ENCODE data around the gene AGL. TPM values are rescaled to one million over a fixed set of nuclear protein-coding genes. Genes with fewer than 3 reads are reported as not detected.

Gene AGL
- total and polyA plus RNA-seq, 2 of the 4 experiments (the other 2 are of a cell fraction): 2.4 to 7.0 TPM

GRCh38 chr1:99814373-99814900, 35.7 kb upstream of the AGL start:
- Histone ChIP-seq H3K9me3 (ENCODE audit: control insufficient read depth, insufficient read depth, low read length) (no peaks in the 10 kb centered on the region), H4K5ac (ENCODE audit: low read depth, low read length) (no peak overlapping the region), H4K20me1 (ENCODE audit: insufficient read depth, low read length) (no peaks in the 10 kb centered on the region), H3K4me3 (ENCODE audit: insufficient read depth, low read depth, low read length) (no peak overlapping the region), H3K79me1 (ENCODE audit: low read depth in 1 of 2, low read length in 2 of 2) (no peaks in the 10 kb centered on the region), H4K8ac (ENCODE audit: low read depth in 2 of 2, low read length in 2 of 2) (no peak overlapping the region), H2AFZ (replicated peaks; ENCODE audit: low read length, poor library complexity) (no peak overlapping the region), H3K9me1 (ENCODE audit: insufficient read depth, low read length) (no peaks in the 10 kb centered on the region), H3K9ac (ENCODE audit: low read depth, low read length) (no peak overlapping the region), H3K18ac (ENCODE audit: low read depth, low read length) (no peak overlapping the region), H3K4me1 (ENCODE audit: control insufficient read depth, insufficient read depth, low read length) (no peaks in the 10 kb centered on the region), H2BK15ac (ENCODE audit: low read depth, low read length) (no peak overlapping the region), H2BK120ac (ENCODE audit: low read depth, low read length) (no peak overlapping the region), H3K4me2 (ENCODE audit: low read depth, low read length) (no peak overlapping the region), H2BK20ac (ENCODE audit: low read depth, low read length) (no peak overlapping the region), H3K4ac (ENCODE audit: low read depth, low read length) (no peak overlapping the region), H3K23ac (ENCODE audit: low read depth, low read length) (no peak overlapping the region), H3K36me3 (ENCODE audit: control insufficient read depth, insufficient read depth, low read length) (no peaks in the 10 kb centered on the region), H3K14ac (replicated peaks; ENCODE audit: low read depth, low read length) (no peak overlapping the region), H3K27me3 (ENCODE audit: control insufficient read depth, insufficient read depth, low read length) (peaks cover 12% of the 10 kb centered on the region), H3K27ac (ENCODE audit: insufficient read depth, low read length) (no peak overlapping the region), H2AK5ac (ENCODE audit: low read depth, low read length) (no peak overlapping the region), H4K91ac (ENCODE audit: insufficient read depth, low read depth, low read length) (no peak overlapping the region), H2AK9ac (replicated peaks; ENCODE audit: low read depth, low read length, poor library complexity) (no peak overlapping the region), H2BK5ac (ENCODE audit: low read depth, low read length, poor library complexity, severe bottlenecking) (no peak overlapping the region), H3K56ac (ENCODE audit: extremely low read depth, insufficient read depth, low read length) (no peak overlapping the region)
- dilution Hi-C loops (cut with HindIII; ENCODE audit: low sequenced_read_pairs, unreplicated experiment) (no loop called here), in situ Hi-C loops (cut with MboI; ENCODE audit: low sequenced_read_pairs) (loop anchor here (10.0 to 25.0 kb wide), 2 partner anchors 210 to 448 kb away; partner anchors contain the start of gene RTCA), intact Hi-C loops (cut with micrococcal nuclease) (no loop called here)
- POLR2A ChIA-PET (ENCODE audit: unreplicated experiment): no interaction called here
- ATAC-seq (ENCODE audit: low read depth) (no peak), DNase-seq (no peak)
- no TSS peak for BruUV-seq (replicated peaks)
- 52% methylated on average over 2 of the region's 3 CpGs; no CpG with 5 or more reads in 1 of the 2 experiments for WGBS, 2 experiments (ENCODE audit: extremely low coverage in 2 of 2, insufficient read length in 1 of 2)
- CTCF ChIA-PET: no interaction called here
- TF ChIP-seq MAFK (IDR thresholded peaks at IDR 0.05; ENCODE audit: low read depth, low read length) (no peak), BHLHE40 (IDR thresholded peaks at IDR 0.05; ENCODE audit: low read depth, low read length) (no peak), NFE2L2 (IDR thresholded peaks at IDR 0.05; ENCODE audit: low read depth, low read length) (no peak), CHD1 (IDR thresholded peaks at IDR 0.05; ENCODE audit: low read depth, low read length) (no peak), CEBPB (IDR thresholded peaks at IDR 0.05; ENCODE audit: low read depth, low read length) (no peak), USF2 (IDR thresholded peaks at IDR 0.05; ENCODE audit: low read depth, low read length) (no peak), RAD21 (IDR thresholded peaks at IDR 0.05; ENCODE audit: low read length) (no peak), RCOR1 (IDR thresholded peaks at IDR 0.05; ENCODE audit: insufficient replicate concordance, low read length) (no peak), MXI1 (IDR thresholded peaks at IDR 0.05; ENCODE audit: borderline replicate concordance, low read depth, low read length) (no peak), FOS (IDR thresholded peaks at IDR 0.05; ENCODE audit: low read depth, low read length) (no peak), MAZ (IDR thresholded peaks at IDR 0.05; ENCODE audit: borderline replicate concordance, low read depth, low read length) (no peak), RFX5 (IDR thresholded peaks at IDR 0.05; ENCODE audit: low read depth, low read length) (no peak), POLR2A (IDR thresholded peaks at IDR 0.05; ENCODE audit: low read depth, low read length) (no peak), SMC3 (IDR thresholded peaks at IDR 0.05; ENCODE audit: low read depth, low read length) (no peak)
- TF ChIP-seq, protein P1, sequence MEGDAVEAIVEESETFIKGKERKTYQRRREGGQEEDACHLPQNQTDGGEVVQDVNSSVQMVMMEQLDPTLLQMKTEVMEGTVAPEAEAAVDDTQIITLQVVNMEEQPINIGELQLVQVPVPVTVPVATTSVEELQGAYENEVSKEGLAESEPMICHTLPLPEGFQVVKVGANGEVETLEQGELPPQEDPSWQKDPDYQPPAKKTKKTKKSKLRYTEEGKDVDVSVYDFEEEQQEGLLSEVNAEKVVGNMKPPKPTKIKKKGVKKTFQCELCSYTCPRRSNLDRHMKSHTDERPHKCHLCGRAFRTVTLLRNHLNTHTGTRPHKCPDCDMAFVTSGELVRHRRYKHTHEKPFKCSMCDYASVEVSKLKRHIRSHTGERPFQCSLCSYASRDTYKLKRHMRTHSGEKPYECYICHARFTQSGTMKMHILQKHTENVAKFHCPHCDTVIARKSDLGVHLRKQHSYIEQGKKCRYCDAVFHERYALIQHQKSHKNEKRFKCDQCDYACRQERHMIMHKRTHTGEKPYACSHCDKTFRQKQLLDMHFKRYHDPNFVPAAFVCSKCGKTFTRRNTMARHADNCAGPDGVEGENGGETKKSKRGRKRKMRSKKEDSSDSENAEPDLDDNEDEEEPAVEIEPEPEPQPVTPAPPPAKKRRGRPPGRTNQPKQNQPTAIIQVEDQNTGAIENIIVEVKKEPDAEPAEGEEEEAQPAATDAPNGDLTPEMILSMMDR (conservative IDR thresholded peaks at IDR 0.05; ENCODE audit: low read depth, low read length): no peak
- TF ChIP-seq, protein P2, sequence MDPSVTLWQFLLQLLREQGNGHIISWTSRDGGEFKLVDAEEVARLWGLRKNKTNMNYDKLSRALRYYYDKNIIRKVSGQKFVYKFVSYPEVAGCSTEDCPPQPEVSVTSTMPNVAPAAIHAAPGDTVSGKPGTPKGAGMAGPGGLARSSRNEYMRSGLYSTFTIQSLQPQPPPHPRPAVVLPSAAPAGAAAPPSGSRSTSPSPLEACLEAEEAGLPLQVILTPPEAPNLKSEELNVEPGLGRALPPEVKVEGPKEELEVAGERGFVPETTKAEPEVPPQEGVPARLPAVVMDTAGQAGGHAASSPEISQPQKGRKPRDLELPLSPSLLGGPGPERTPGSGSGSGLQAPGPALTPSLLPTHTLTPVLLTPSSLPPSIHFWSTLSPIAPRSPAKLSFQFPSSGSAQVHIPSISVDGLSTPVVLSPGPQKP (IDR thresholded peaks at IDR 0.05; ENCODE audit: borderline replicate concordance, low read depth, low read length): no peak

Data from IMR-90 (cell line).